HepG2 (cell line): ENCODE results near the gene B4GALT2. TPM values are rescaled to one million over a fixed set of nuclear protein-coding genes. Genes with fewer than 3 reads are reported as not detected.
A peak's percentile ranks its signal among the peaks of the same experiment; 100 is the strongest.

Source experiments
- ATAC-seq: fragments of 200-7000 bp; cut with Tn5 transposase; 3 replicates; pipeline ENCODE4 v1.9.1; 2020; ENCODE audit warnings: mild to moderate bottlenecking, moderate library complexity
- BruUV-seq: library from RNA; stranded (reverse); fragments of 400-500 nt; replicated peaks from 2 replicates; lab custom pipeline; 2021; lab: Mats Ljungman, UMichigan
- CTCF ChIA-PET: fragments of 300-600 bp; formaldehyde crosslinking; extraction: SDS; loops from one replicate; lab custom pipeline; 2021; ENCODE audit warnings: low total read pairs, inconsistent platforms, low intra/inter-chr PET ratio; lab: Yijun Ruan, JAX
- POLR2A ChIA-PET: fragments of 350-600 bp; sonication (Branson Sonifier 250); formaldehyde crosslinking; loops from one replicate; lab custom pipeline; 2020; ENCODE audit warnings: antibody characterized with exemption, inconsistent platforms; lab: Yijun Ruan, JAX
- DNase-seq: peaks from one replicate; pipeline ENCODE4 v3.0.0-alpha.2; 2015; ENCODE audit warnings: low spot score
- FAIRE-seq: peaks from 3 replicates; lab custom pipeline; 2011; peaks lifted over from hg19 to GRCh38; lab: Jason Lieb, UNC
- H2AFZ ChIP-seq: one replicate; pipeline ENCODE4 v1.6.1; 2011; ENCODE audit warnings: low read length, inconsistent platforms
- H3K27ac ChIP-seq: fragments of 300-600 bp; 3 replicates; pipeline ENCODE4 v1.8.0; 2011; ENCODE audit warnings: mixed run types, mild to moderate bottlenecking, mixed read lengths, low read length, inconsistent platforms; ENCODE audit not compliant: insufficient read depth; ENCODE audit errors: extremely low read length
- H3K27me3 ChIP-seq, 2 experiments: fragments of 200-600 bp in 1 of 2; 2 replicates in 1 of 2; 3 replicates in 1 of 2; pipeline versions ENCODE4 v1.6.0 to v1.8.0; 2011; ENCODE audit warnings: low read length in 2 of 2, mild to moderate bottlenecking in 2 of 2, moderate library complexity in 2 of 2, inconsistent platforms in 1 of 2; ENCODE audit not compliant: insufficient read depth in 2 of 2, control insufficient read depth in 1 of 2
- H3K36me3 ChIP-seq, 2 experiments: fragments of 200-600 bp in 1 of 2; replicated peaks in 1 of 2; 2 replicates in 1 of 2; 3 replicates in 1 of 2; pipeline versions ENCODE4 v1.5.1 to v1.8.0; 2011; ENCODE audit warnings: low read length in 2 of 2, inconsistent platforms in 1 of 2; ENCODE audit not compliant: insufficient read depth in 2 of 2, control insufficient read depth in 1 of 2
- H3K4me1 ChIP-seq: 2 replicates; pipeline ENCODE4 v1.5.1; 2012; ENCODE audit warnings: low read length, inconsistent platforms; ENCODE audit not compliant: insufficient read depth
- H3K4me2 ChIP-seq: 2 replicates; pipeline ENCODE4 v1.6.0; 2011; ENCODE audit warnings: low read depth, low read length, inconsistent platforms
- H3K4me3 ChIP-seq, 3 experiments: fragments of 200-600 bp in 1 of 3; sonication (generic), shearing (Covaris generic) in 1 of 3; replicated peaks in 1 of 3; 2 replicates each; pipeline ENCODE4 v1.5.1; 2011 to 2016; ENCODE audit warnings: low read length in 3 of 3, inconsistent platforms in 2 of 3, low read depth in 2 of 3, mild to moderate bottlenecking in 2 of 3, control low read depth in 1 of 3, mixed read lengths in 1 of 3; ENCODE audit not compliant: insufficient read depth in 1 of 3
- H3K79me2 ChIP-seq: one replicate; pipeline ENCODE4 v1.6.1; 2011; ENCODE audit warnings: low read length, inconsistent platforms; ENCODE audit not compliant: insufficient read depth
- H3K9ac ChIP-seq: 2 replicates; pipeline ENCODE4 v1.6.0; 2011; ENCODE audit warnings: mild to moderate bottlenecking, low read depth, low read length, inconsistent platforms; ENCODE audit not compliant: insufficient read depth
- H3K9me3 ChIP-seq: 2 replicates; pipeline ENCODE4 v1.5.1; 2012; ENCODE audit warnings: mild to moderate bottlenecking, low read length
- H4K20me1 ChIP-seq: 2 replicates; pipeline ENCODE4 v1.6.0; 2011; ENCODE audit warnings: inconsistent platforms, mild to moderate bottlenecking, low read length, moderate library complexity; ENCODE audit not compliant: insufficient read depth
- AGO2 ChIP-seq: fragments of 200-400 bp; formaldehyde crosslinking; optimal IDR thresholded peaks from 2 replicates; pipeline ENCODE3; 2017; ENCODE audit warnings: mild to moderate bottlenecking, low read depth, low read length, moderate library complexity
- FOXP1 ChIP-seq, 2 experiments: fragments of 450-650 bp in 1 of 2; IDR thresholded peaks; 2 replicates each; pipeline ENCODE4 v1.6.1; 2017 to 2018; ENCODE audit warnings: antibody characterized with exemption in 1 of 2
- MAFF ChIP-seq: IDR thresholded peaks from 2 replicates; pipeline ENCODE4 v1.6.1; 2011; ENCODE audit warnings: low read depth, low read length, improper control_type of control experiment
- MAFK ChIP-seq, 2 experiments: IDR thresholded peaks in 1 of 2; conservative IDR thresholded peaks in 1 of 2; 2 replicates each; pipeline ENCODE4 v1.6.1; 2011; ENCODE audit warnings: improper control_type of control experiment in 2 of 2, low read length in 2 of 2
- MAZ ChIP-seq, 2 experiments: sonication (generic) in 1 of 2; formaldehyde crosslinking in 1 of 2; IDR thresholded peaks; 2 replicates each; pipeline versions ENCODE4 v1.5.0 to v1.6.1; 2012 to 2020; ENCODE audit warnings: low read depth in 2 of 2, mild to moderate bottlenecking in 2 of 2, borderline replicate concordance in 1 of 2, improper control_type of control experiment in 1 of 2, low read length in 1 of 2, missing genetic modification reagents in 1 of 2, moderate library complexity in 1 of 2
- MIXL1 ChIP-seq: IDR thresholded peaks from 2 replicates; pipeline ENCODE4 v1.6.1; 2016
- RBM22 ChIP-seq: fragments of 200-400 bp; formaldehyde crosslinking; optimal IDR thresholded peaks from 2 replicates; pipeline ENCODE3; 2017; ENCODE audit warnings: mild to moderate bottlenecking, low read length, moderate library complexity
- SAFB2 ChIP-seq: sonication (generic); formaldehyde crosslinking; IDR thresholded peaks from 2 replicates; pipeline ENCODE4 v1.5.1; 2020; ENCODE audit warnings: missing genetic modification reagents, low read depth, mild to moderate bottlenecking, borderline replicate concordance
- SIN3A ChIP-seq: IDR thresholded peaks from 2 replicates; pipeline ENCODE4 v1.6.1; 2011; ENCODE audit warnings: low read depth, mild to moderate bottlenecking, control low read depth, low read length, borderline replicate concordance
- ZEB1 ChIP-seq: IDR thresholded peaks from 2 replicates; pipeline ENCODE4 v1.6.1; 2012; ENCODE audit warnings: mild to moderate bottlenecking, low read depth, inconsistent platforms; ENCODE audit not compliant: insufficient replicate concordance
- WGBS: methylation state at CpG from one replicate; pipeline ENCODE4 v1.1.6; 2017; ENCODE audit warnings: low lambda C conversion rate; 5-methylcytosine and 5-hydroxymethylcytosine counted together
- in situ Hi-C: cut with HindIII; loops from 2 replicates; pipeline ENCODE4 v1.10.0; 2017; ENCODE audit warnings: low pct_unique_long_range_greater_than_20kb; ENCODE audit not compliant: extremely low pct_ligation_motif_present
- intact Hi-C: fragments of 100-400 bp; cut with micrococcal nuclease; formaldehyde crosslinking; loops from one replicate; pipeline ENCODE4 v1.10.0; 2022; ENCODE audit not compliant: unreplicated experiment
- polyA plus RNA-seq, 8 experiments: library from polyadenylated mRNA; depleted of rRNA in 3 of 8; stranded (reverse) in 7 of 8; unstranded in 1 of 8; fragments of >200 nt; fragmentation: Illumina TruSeq in 4 of 8; extraction: Trizol in 4 of 8; gene quantifications; 2 replicates each; pipeline versions ENCODE4 v1.2.1 to v1.2.3, GENCODE V29; 2011 to 2016; ENCODE audit warnings: low read depth in 4 of 8, missing spikeins in 1 of 8, mixed read lengths in 1 of 8; ENCODE audit not compliant: insufficient read depth in 1 of 8
- total RNA-seq, 5 experiments: library from RNA; depleted of rRNA; stranded (reverse); fragments of >200 nt; fragmentation: Illumina TruSeq; extraction: Trizol; gene quantifications; 2 replicates each; pipeline ENCODE4 v1.2.3, GENCODE V29; 2016; ENCODE audit warnings: low read depth in 1 of 5
- TF ChIP-seq, protein P1 (sequence below): sonication (generic); formaldehyde crosslinking; IDR thresholded peaks from 2 replicates; pipeline ENCODE4 v1.5.1; 2020; ENCODE audit warnings: missing genetic modification reagents, mild to moderate bottlenecking, borderline replicate concordance

Gene B4GALT2
- total and polyA plus RNA-seq, 2 of the 13 experiments (the other 11 are each of a cell fraction or from before 2014, with no cell fraction given) = 41.9 to 78.0 TPM

GRCh38 chr1:44021581-44022321 lies 42.7 kb downstream of the B4GALT2 start:
- POLR2A ChIA-PET = interaction anchor here (2.3 kb wide), 1 partner anchor 10 kb away, joined by 11 read pairs; the partner anchor contains the start of gene SLC6A9

GRCh38 chr1:44024031-44024902 lies 45.3 kb downstream of the B4GALT2 start:
- no peak overlapping the region for H2AFZ ChIP-seq
- WGBS = 88% methylated on average over 9 of the region's 14 CpGs
- DNase-seq = no peak
- H3K4me3 ChIP-seq = no peak overlapping the region
- no peak overlapping the region for H3K9ac ChIP-seq
- in situ Hi-C loops (no loop called here), intact Hi-C loops (no loop called here)
- no peaks in the 10 kb centered on the region for H4K20me1 ChIP-seq
- no peak for FAIRE-seq
- H3K27ac ChIP-seq = no peak overlapping the region
- ChIA-PET CTCF (no interaction called here), POLR2A (no interaction called here)
- H3K4me1 ChIP-seq = peaks cover 5% of the 10 kb centered on the region
- H3K27me3 ChIP-seq = no peaks in the 10 kb centered on the region
- no peaks in the 10 kb centered on the region for H3K9me3 ChIP-seq
- TF ChIP-seq RBM22 (no peak), MAZ (IDR thresholded peaks at IDR 0.05; ENCODE audit: borderline replicate concordance, low read depth, low read length) (no peak), MAZ (CRISPR knock-in tag; IDR thresholded peaks at IDR 0.05; ENCODE audit: low read depth) (no peak), FOXP1 (IDR thresholded peaks at IDR 0.05) (no peak), FOXP1 (CRISPR knock-in tag; IDR thresholded peaks at IDR 0.05) (no peak), AGO2 (peak; percentile 46), MIXL1 (CRISPR knock-in tag) (no peak), SIN3A (no peak), ZEB1 (no peak)
- TF ChIP-seq, protein P1, sequence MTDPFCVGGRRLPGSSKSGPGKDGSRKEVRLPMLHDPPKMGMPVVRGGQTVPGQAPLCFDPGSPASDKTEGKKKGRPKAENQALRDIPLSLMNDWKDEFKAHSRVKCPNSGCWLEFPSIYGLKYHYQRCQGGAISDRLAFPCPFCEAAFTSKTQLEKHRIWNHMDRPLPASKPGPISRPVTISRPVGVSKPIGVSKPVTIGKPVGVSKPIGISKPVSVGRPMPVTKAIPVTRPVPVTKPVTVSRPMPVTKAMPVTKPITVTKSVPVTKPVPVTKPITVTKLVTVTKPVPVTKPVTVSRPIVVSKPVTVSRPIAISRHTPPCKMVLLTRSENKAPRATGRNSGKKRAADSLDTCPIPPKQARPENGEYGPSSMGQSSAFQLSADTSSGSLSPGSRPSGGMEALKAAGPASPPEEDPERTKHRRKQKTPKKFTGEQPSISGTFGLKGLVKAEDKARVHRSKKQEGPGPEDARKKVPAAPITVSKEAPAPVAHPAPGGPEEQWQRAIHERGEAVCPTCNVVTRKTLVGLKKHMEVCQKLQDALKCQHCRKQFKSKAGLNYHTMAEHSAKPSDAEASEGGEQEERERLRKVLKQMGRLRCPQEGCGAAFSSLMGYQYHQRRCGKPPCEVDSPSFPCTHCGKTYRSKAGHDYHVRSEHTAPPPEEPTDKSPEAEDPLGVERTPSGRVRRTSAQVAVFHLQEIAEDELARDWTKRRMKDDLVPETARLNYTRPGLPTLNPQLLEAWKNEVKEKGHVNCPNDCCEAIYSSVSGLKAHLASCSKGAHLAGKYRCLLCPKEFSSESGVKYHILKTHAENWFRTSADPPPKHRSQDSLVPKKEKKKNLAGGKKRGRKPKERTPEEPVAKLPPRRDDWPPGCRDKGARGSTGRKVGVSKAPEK = no peak
- H3K79me2 ChIP-seq = no peaks in the 10 kb centered on the region
- ATAC-seq = no peak
- H3K4me2 ChIP-seq = no peak overlapping the region
- H3K36me3 ChIP-seq = peaks cover 4 to 31% of the 10 kb centered on the region in 2 experiments; a peak in 3 of 5 replicates
- no TSS peak for BruUV-seq

More at GRCh38 chr1:44021581-44022321, 42.7 kb downstream of the B4GALT2 start:
- H3K4me1 ChIP-seq = no peaks in the 10 kb centered on the region
- ATAC-seq (no peak; the same call in 2 of the 3 replicates), DNase-seq (no peak), FAIRE-seq (no peak)
- in situ Hi-C loops (no loop called here), intact Hi-C loops (no loop called here)
- no peak overlapping the region for H3K4me3 ChIP-seq
- no peaks in the 10 kb centered on the region for H3K27me3 ChIP-seq
- peaks cover 4 to 24% of the 10 kb centered on the region in 2 experiments; a peak in 3 of 5 replicates for H3K36me3 ChIP-seq
- no peak overlapping the region for H3K27ac ChIP-seq
- no peaks in the 10 kb centered on the region for H4K20me1 ChIP-seq
- no peaks in the 10 kb centered on the region for H3K79me2 ChIP-seq
- no peak overlapping the region for H2AFZ ChIP-seq
- H3K9me3 ChIP-seq = no peaks in the 10 kb centered on the region
- CTCF ChIA-PET = no interaction called here
- no peak overlapping the region for H3K4me2 ChIP-seq
- BruUV-seq = no TSS peak
- H3K9ac ChIP-seq = no peak overlapping the region
- TF ChIP-seq SAFB2 (CRISPR knock-in tag) = no peak
- peak; percentile 58 to 64 for TF ChIP-seq MAFK (conservative IDR thresholded peaks at IDR 0.05 in 1 of 2, IDR thresholded peaks at IDR 0.05 in 1 of 2; ENCODE audit: low read length in 2 of 2)
- TF ChIP-seq MAFF = peak; percentile 55; the same call in 1 of the 2 replicates
- WGBS = 90% methylated on average over 5 of the region's 10 CpGs
